DND-41 (cell line): ENCODE data around the gene ATF2.

Source experiments
- ATAC-seq: fragments of 200-7000 bp; cut with Tn5 transposase; 3 replicates; pipeline ENCODE4 v1.9.1; 2021; ENCODE audit warnings: low read depth; ENCODE audit not compliant: insufficient read depth
- DNase-seq: peaks from one replicate; pipeline ENCODE4 v3.0.0-alpha.2; 2020
- H2AFZ ChIP-seq: 2 replicates; pipeline ENCODE4 v1.6.0; 2012; ENCODE audit warnings: low read depth, low read length
- H3K27ac ChIP-seq: 2 replicates; pipeline ENCODE4 v1.5.1; 2012; ENCODE audit warnings: low read length, inconsistent platforms
- H3K27me3 ChIP-seq: fragments of 200-600 bp; sonication (generic); 2 replicates; pipeline ENCODE4 v1.6.0; 2012; ENCODE audit warnings: low read length, mild to moderate bottlenecking, inconsistent platforms; ENCODE audit not compliant: insufficient read depth, poor library complexity
- H3K36me3 ChIP-seq: 2 replicates; pipeline ENCODE4 v1.5.1; 2012; ENCODE audit warnings: low read length, inconsistent platforms; ENCODE audit not compliant: insufficient read depth
- H3K4me1 ChIP-seq: 2 replicates; pipeline ENCODE4 v1.5.1; 2012; ENCODE audit warnings: mild to moderate bottlenecking, low read length; ENCODE audit not compliant: insufficient read depth
- H3K4me2 ChIP-seq: 2 replicates; pipeline ENCODE4 v1.6.0; 2012; ENCODE audit warnings: mild to moderate bottlenecking, moderate library complexity, low read length, inconsistent platforms; ENCODE audit not compliant: insufficient read depth
- H3K4me3 ChIP-seq, 2 experiments: fragments of 200-600 bp in 1 of 2; shearing (Covaris generic) in 1 of 2; 2 replicates each; pipeline ENCODE4 v1.5.1; 2012 to 2016; ENCODE audit warnings: inconsistent platforms in 2 of 2, low read length in 2 of 2, mild to moderate bottlenecking in 2 of 2, low read depth in 1 of 2, moderate library complexity in 1 of 2
- H3K79me2 ChIP-seq: 2 replicates; pipeline ENCODE4 v1.6.0; 2012; ENCODE audit warnings: low read length, inconsistent platforms; ENCODE audit not compliant: insufficient read depth
- H3K9ac ChIP-seq: 2 replicates; pipeline ENCODE4 v1.6.0; 2012; ENCODE audit warnings: low read depth, mild to moderate bottlenecking, inconsistent platforms, low read length, moderate library complexity
- H3K9me3 ChIP-seq: 2 replicates; pipeline ENCODE4 v1.5.1; 2012; ENCODE audit warnings: low read length, moderate library complexity, mild to moderate bottlenecking, inconsistent platforms; ENCODE audit not compliant: insufficient read depth, severe bottlenecking
- H4K20me1 ChIP-seq: 2 replicates; pipeline ENCODE4 v1.6.0; 2012; ENCODE audit warnings: low read length; ENCODE audit not compliant: insufficient read depth
- EZH2 ChIP-seq: IDR thresholded peaks from 3 replicates; pipeline ENCODE4 v1.6.1; 2012; ENCODE audit warnings: borderline replicate concordance, low read depth, mild to moderate bottlenecking, moderate library complexity, low read length, inconsistent platforms; ENCODE audit not compliant: severe bottlenecking
- TF ChIP-seq, protein P1 (sequence below): IDR thresholded peaks from 2 replicates; pipeline ENCODE4 v1.5.1; 2012; ENCODE audit warnings: borderline replicate concordance, low read length, moderate library complexity, mild to moderate bottlenecking; ENCODE audit not compliant: poor library complexity, severe bottlenecking; ENCODE audit errors: extremely low read depth

ATF2 gene

DNA sequence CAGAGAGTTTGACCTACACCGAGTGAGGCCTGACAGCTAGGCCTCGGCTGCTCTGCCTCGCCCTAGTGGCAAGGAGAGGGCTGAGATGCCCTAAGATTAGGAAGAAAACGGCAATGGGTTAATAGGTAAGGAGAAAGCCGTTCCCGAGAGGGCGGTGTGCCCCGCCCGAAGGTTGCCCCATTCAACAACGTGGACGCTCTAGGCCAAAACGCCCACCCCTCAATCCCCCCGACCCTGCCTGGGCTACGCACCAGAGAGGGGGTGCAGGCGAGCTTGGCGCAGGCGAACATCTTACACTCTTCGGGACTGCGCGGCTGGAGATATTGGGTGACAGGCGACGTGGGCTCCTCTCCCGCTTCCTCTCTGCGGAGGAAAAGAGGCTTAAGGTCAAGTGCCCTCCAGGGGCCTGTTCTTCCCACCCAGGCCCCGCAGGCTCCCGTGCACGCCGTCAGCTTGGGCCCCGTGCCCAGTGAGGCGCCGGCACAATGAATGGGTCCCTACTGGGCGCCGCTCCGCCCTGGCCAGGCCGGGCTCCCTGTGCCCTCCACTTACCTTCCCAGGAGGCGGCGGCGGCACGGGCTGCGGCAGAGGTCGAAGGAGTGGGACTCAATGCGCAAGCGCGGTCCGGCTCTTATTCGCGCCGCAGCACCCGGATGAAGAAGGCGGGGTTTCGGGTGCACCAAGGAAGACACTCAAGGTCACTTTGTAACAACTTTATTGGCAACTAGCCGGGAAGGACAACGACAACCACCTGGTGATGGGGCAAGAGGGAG lies 13.3 kb upstream of the ATF2 start, which contains the start of gene ATP5MC3:
TSS of gene ATP5MC3 (minus strand) at position 607 of the 773 bp plus-strand sequence. CDS start at position 290, 317 bp downstream.
- Histone ChIP-seq H3K4me1 (peaks cover 32% of the 10 kb centered on the region), H3K27ac (peak within 1 kb of the TSS; percentile 95), H2AFZ (peak within 1 kb of the TSS; percentile 99), H3K36me3 (peaks cover 45% of the 10 kb centered on the region), H3K4me2 (peak within 1 kb of the TSS; percentile 74), H3K4me3 (peak within 1 kb of the TSS; percentile 91 to 94), H3K9ac (peak within 1 kb of the TSS; percentile 95), H3K27me3 (no peaks in the 10 kb centered on the region), H4K20me1 (peaks cover 25% of the 10 kb centered on the region), H3K9me3 (no peaks in the 10 kb centered on the region), H3K79me2 (peaks cover 52% of the 10 kb centered on the region)
- peak; percentile 95 for DNase-seq
- TF ChIP-seq EZH2, result no peak
- TF ChIP-seq, protein P1, sequence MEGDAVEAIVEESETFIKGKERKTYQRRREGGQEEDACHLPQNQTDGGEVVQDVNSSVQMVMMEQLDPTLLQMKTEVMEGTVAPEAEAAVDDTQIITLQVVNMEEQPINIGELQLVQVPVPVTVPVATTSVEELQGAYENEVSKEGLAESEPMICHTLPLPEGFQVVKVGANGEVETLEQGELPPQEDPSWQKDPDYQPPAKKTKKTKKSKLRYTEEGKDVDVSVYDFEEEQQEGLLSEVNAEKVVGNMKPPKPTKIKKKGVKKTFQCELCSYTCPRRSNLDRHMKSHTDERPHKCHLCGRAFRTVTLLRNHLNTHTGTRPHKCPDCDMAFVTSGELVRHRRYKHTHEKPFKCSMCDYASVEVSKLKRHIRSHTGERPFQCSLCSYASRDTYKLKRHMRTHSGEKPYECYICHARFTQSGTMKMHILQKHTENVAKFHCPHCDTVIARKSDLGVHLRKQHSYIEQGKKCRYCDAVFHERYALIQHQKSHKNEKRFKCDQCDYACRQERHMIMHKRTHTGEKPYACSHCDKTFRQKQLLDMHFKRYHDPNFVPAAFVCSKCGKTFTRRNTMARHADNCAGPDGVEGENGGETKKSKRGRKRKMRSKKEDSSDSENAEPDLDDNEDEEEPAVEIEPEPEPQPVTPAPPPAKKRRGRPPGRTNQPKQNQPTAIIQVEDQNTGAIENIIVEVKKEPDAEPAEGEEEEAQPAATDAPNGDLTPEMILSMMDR, result peak; percentile 3
- peak; percentile 85 for ATAC-seq

DNA sequence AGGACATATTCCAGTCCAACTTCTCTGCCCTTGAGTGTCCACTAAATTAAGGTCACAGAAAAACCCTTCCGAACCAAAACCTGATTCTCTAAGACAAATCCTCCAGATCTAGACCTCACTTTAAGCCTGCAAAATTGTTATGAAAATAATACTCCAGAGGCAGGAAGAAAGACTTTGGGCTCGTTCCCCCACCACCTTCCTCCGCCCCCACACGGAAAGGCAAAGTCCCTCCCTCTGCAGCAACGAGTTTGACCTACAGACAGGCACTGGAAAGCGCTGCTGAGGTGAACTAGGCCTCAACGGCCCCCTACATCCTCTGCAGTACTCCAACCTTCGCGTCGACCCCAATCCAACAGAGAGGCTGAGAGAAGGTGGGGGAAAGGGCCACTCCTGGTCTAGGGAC lies 12.7 kb upstream of the ATF2 start:
- ATAC-seq (peak; percentile 82), DNase-seq (peak; percentile 77)
- peak overlapping the region; percentile 74 for H3K4me2 ChIP-seq
- H3K9ac ChIP-seq, result peak overlapping the region; percentile 95
- H4K20me1 ChIP-seq, result peaks cover 25% of the 10 kb centered on the region
- peak overlapping the region; percentile 91 to 94 for H3K4me3 ChIP-seq
- H3K36me3 ChIP-seq, result peaks cover 51% of the 10 kb centered on the region
- no peaks in the 10 kb centered on the region for H3K9me3 ChIP-seq
- TF ChIP-seq, protein P1, result peak; percentile 33
- no peak for TF ChIP-seq EZH2
- H3K27me3 ChIP-seq, result no peaks in the 10 kb centered on the region
- H3K79me2 ChIP-seq, result peaks cover 52% of the 10 kb centered on the region
- peak overlapping the region; percentile 95 for H3K27ac ChIP-seq
- H2AFZ ChIP-seq, result peak overlapping the region; percentile 99
- peaks cover 32% of the 10 kb centered on the region for H3K4me1 ChIP-seq

DNA sequence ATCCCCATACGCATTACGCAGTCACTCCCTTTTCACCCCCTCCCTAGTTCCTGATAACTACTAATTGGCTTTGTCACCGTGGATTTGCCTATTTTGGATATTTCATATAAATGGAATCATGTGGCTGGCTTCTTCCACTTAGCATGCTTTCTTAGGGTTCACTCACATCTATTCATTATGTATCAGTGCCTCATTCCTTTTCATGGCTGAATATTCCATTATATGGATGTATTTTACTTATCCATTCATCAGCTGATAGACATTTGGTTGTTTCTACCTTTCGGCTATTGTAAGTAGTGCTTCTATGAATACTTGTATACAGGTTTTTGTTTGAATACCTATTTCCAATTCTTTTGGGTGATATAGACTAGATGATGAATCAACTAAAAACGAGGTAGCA lies 8.6 kb upstream of the ATF2 start:
- no peak for TF ChIP-seq EZH2
- TF ChIP-seq, protein P1, result no peak
- H3K4me2 ChIP-seq, result no peak overlapping the region
- H3K4me3 ChIP-seq, result no peak overlapping the region
- H3K27me3 ChIP-seq, result no peaks in the 10 kb centered on the region
- H3K36me3 ChIP-seq, result peaks cover 62% of the 10 kb centered on the region
- H3K79me2 ChIP-seq, result peaks cover 48% of the 10 kb centered on the region
- H3K27ac ChIP-seq, result no peak overlapping the region
- H3K4me1 ChIP-seq, result peaks cover 22% of the 10 kb centered on the region
- no peak overlapping the region for H3K9ac ChIP-seq
- ATAC-seq (no peak), DNase-seq (no peak)
- H2AFZ ChIP-seq, result no peak overlapping the region
- no peaks in the 10 kb centered on the region for H3K9me3 ChIP-seq
- peaks cover 25% of the 10 kb centered on the region for H4K20me1 ChIP-seq
